Kidney tubule cell (primary cell): ENCODE data around the gene MAN2B2.
"Not testable (repeated sequence)": the region's sequence is repeated elsewhere in the genome, so short reads cannot be mapped to it uniquely, and the experiment has no call there.

Source experiments
- DNase-seq: peaks from one replicate; pipeline ENCODE4 v3.0.0-alpha.2; 2018; ENCODE audit warnings: low spot score

The MAN2B2 gene

DNA sequence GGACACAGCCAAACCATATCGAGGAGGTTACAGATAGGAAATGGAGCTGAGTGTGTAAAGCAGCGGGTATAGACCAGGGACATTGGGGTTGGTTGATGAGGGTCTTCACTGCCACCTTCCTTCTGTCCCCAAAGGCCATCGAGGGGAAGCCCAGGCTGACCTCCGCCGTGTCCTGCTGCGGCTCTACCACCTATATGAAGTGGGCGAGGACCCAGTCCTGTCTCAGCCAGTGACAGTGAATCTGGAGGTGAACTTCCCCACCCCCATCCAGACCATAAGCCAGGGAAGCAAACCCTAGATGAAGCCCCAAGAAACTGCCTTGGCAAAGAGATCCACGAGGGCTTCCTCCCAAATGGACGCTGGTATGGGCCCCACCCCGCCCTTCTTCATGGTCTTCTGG is 42.3 kb downstream of the MAN2B2 start:
- DNase-seq = no peak

DNA sequence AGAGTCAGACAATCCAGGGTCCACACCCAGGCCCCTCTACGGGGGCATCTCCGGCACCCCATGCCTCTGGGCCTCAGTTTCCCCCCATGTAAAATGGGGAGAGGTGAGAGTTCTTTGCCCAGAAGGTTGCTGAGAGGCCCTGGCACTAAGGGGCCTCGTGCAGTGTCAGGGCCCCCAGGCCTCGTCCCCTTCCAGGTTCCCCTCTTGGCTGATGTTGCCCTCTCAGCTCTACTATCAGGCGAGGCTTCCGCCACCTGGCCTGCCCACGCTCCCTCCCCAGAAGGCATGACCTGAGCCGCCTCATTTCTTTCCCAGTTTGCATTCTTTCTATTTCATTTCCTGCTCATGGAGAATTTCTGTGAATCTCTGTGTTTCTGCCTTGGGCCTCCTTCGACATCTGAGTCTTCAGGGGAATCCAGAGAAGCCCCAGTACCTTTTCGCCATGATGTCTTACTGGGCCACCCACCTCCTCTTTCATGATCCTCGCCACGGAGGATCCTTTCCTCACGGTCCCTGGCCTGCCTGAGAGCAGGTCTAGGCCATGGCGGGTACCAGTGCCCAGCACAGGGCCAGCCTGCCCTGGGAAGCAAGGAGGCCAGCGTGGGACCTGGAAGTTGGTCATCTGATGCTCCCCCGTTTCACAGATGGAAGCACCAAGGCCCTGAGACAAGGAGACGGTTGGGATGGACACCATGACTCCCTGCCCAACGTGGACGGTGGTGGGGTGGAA is 43.6 kb downstream of the MAN2B2 start:
- no peak for DNase-seq

DNA sequence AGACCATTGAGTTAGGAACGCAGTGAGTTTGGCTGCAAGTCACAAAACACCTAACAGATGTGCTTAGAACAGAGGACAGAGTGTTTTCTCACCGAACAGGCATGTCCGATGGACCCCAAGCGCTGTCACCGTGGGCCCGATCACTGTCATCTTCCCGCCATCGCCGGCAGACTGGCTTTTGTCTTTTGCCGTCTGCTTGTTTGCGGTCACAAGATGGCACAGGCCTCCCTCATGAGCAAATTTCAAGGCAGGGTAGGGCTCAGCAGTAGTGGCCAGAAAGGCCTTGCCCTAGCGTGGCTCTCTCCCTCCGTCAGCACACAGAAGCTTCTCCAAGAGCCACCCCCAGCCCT is 44.1 kb downstream of the MAN2B2 start:
- DNase-seq = no peak

DNA sequence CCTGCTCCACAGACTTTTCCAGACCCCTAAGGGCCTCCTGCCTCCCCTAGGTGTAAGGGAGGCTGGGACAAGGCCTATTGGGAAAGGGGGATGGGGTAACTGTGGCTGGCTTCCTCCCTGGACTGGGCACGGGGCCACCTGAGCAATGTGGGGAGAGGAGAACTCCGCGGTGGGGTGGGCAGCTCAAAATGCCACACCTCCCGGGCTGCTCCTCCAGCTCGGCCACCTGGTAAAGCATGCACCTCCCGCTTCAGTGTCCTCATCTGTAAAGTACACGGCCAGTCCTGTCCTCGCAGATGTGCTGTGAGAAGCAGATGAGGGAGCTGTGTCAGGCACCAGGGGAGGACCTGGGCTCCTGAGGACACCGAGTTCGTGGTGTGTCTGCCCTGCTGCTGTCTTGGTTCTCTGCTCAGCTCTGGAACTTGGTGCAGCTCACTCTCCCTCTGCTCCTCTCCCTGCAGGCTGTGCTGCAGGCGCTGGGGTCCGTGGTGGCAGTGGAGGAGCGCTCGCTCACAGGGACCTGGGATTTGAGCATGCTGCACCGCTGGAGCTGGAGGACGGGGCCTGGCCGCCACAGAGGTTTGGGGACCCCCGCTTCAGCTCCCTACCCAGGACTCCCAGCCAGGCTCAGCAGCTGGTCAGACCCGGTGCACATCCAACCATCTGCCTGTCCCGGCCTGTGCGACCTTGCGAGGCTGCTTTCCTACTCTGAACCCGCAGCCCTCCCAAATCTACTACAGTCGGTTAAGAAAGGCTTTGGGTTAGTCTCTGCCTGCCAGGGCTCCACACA is 44.7 kb downstream of the MAN2B2 start:
- no peak for DNase-seq

DNA sequence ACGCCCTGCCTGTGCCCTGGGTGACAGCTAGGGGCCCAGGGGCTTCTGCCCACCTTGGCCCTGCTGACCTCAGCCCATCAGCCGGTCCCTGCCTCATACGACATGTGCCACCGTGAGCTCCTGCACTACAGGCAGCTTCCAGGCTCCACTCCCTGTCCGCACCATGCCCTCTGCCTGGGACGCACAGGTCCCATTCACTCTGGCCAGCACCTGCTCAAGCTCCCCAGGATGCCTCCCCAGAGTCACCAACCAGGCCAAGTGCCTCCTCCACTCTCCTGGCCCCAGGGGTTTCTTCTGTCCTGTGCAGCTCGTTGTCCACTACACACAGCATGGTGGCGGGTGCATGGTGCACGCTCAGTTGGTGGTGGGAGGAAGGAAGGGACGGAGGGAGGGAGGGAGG is 45.3 kb downstream of the MAN2B2 start:
- no peak for DNase-seq

DNA sequence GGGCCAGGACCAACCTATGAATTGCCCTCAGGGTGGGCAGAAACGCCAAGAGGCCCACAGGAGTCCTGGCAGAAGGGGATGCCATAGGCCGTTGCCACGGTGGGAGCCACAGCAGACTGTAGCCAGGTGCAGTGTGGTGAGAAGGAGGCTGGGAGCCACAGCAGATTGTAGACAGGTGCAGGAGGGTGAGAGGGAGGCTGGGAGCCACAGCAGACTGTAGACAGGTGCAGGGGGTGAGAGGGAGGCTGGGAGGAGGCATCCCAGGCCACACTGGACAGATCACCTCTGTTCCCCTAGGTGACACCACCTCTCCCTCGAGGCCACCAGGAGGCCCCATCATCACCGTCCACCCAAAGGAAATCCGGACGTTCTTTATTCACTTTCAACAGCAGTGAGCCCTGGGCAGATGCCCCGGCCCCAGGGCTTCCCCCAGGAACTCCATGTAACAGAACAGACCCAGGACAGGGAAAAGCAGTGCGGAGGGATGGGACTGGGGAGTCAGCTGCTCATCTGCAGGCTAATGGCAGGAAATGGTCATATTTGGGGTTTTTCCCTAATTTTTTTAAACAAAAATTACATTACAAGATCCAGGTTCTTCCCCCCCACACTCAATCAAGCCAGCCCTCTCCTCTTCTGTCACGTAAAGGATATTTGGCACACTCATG is 46.0 kb downstream of the MAN2B2 start:
- no peak for DNase-seq

DNA sequence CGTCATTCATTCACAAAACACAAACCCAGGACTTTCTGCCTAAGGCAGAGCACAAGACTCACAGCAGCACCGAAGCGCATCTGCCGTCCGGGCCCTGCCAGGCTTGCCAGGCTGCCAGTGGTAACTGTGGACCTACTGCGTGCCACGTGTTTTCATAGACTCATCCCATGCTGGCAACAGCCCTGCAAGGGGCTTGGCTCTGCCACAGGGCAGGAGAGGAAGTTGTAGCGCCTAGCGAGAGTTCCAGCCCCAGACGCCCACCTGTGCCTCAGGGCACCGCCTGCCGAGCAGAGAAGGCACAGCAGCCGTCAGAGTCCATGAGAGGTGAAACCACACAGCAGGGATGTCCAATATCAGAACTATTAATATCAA is 46.6 kb downstream of the MAN2B2 start:
- DNase-seq = no peak

DNA sequence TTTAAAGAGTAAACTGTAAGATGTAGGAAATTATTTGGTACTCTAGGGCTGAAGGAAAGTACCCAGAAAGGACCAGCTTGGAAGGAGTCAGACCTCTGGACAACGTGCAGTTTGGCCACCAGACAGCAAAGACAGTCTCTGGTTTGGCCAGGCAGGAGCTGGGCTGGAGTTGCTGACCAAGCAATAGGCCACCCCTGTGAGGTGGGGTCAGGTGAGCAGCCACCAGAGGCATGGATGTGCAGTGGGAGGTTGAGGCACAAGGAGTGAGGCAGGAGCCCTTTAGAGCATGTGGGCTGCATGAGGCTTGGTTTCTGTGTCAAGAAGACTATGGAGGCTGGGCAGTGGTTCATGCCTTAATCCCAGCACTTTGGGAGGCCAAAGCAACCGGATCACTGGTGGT is 47.8 kb downstream of the MAN2B2 start:
- DNase-seq = no peak

DNA sequence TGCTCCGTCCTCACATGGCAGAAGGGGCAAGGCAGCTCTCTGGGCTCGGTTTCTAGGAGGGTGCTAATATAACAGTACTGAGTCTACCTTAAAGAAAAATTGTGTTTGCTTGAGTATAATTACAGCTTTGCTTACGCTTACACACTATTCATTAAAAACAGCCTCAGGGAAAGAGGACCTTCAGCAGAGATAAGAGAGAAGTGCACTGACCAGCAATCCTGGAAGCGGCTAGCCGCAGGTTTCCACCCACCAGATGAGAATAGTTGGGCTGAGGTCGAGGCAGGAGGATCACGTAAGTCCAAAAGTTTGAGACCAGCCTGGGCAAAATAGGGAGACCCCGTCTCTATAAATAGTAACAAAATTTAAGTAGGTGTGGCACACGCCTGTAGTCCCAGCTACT is 50.3 kb downstream of the MAN2B2 start:
- DNase-seq = no peak

DNA sequence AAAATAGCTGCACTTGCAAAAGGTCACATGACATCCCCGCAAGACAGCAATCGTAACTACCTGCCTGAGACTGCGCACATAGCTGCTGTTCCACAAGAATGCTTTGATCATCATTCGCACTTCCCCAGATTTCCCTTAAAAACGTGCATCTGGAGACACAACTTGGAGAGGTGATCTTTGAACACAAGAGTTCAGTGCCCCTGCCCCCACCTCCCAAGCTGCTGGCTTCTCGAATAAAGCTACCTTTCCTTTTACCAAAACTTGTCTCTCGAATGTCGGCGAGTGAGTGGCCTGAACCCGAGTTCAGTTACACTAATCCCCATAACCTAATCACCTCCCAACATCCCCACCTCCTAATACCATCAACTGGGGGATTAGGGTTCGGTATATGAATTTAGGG is 51.1 kb downstream of the MAN2B2 start:
- DNase-seq = no peak

DNA sequence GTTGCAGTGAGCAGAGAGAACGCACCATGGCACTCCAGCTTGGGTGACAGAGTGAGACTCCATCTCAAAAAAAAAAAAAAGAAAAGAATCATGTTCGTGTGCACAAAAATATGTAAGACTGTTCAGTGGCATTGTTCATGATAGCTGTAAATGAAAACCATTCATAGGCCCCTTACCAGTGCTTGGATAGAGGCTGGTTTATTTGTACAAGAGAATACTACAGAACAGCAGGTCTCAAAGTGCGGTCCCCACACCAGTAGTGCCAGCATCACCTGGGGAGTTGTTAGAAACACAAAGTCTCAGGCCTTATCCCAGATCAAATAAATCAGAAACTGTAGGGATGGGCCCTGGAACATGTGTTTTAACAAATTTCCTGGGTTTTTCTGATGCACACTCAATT is 52.8 kb downstream of the MAN2B2 start:
- no peak for DNase-seq

DNA sequence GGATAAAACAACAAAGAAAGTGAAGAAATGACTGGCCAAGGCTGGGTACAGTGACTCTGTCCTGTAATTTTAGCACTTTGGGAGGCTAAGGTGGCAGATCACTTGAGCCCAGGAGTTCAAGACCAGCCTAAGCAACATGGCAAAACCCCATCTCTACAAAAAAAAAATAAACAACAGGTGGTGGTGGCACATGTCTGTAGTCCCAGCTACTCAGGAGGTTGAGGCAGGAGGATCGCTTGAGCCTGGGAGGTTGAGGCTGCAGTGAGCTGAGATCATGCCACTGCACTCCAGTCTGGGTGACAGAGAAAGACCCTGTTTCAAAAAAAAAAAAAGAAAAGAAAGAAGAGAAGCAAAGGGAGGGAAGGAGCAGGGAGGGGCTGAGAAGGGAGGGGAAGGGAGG is 53.5 kb downstream of the MAN2B2 start:
- DNase-seq = not testable (repeated sequence)

DNA sequence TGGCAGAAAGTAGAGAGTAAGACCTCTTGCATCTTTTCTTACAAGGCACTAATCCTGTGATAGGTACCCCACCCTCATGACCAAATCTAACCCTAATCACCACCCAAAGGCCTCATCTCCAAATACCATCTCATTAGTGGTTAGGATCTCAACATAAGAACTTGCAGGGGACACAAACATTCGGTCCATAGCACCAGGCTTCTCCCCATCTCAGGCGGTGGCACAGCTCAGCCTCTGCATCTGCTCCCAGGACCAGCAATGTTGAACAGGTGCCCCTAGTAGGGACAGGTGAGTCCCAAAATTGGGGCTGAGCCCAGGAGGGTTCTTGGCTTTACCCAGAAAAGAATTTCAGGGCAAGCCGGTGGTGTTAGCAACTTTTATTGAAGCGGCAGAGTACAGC is 57.1 kb downstream of the MAN2B2 start:
- no peak for DNase-seq

DNA sequence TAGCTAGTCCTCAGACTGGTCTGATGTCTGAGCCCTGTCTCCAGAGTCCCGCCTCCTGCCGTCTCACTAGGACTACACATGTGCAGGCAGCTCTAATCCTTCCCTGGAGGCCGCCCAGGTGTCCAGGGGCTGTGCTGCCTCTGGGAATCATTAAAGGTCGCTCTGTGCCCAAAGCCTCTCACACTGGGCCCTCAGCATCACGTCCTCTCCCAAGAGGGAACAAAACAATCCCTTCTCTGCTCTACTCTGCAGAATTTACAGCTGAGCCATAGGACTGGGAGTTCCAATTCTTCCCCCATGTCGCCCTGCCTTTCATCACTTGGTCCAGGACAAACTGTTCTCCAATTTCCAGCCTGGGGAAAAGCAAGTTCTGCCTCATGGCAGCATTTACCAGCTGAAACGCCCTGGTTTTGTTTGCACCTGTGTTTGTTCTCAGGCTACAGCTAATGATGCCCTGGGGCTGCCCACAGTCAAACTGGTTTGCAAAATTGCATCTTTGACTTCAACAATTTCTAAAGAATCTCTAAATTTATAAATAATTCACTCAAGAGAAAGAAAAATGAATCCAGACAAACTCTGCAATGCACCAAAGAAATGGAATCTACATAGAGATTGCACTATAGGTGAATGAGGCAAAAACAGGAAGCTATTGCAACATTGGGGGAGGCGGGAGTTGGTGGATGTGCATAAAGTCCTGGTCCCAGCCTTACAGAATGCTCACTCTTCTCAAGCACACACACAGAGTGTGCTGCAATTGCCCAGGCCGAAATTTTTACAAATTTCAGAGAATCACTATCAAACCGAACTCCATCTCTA is 58.3 kb downstream of the MAN2B2 start:
- no peak for DNase-seq

DNA sequence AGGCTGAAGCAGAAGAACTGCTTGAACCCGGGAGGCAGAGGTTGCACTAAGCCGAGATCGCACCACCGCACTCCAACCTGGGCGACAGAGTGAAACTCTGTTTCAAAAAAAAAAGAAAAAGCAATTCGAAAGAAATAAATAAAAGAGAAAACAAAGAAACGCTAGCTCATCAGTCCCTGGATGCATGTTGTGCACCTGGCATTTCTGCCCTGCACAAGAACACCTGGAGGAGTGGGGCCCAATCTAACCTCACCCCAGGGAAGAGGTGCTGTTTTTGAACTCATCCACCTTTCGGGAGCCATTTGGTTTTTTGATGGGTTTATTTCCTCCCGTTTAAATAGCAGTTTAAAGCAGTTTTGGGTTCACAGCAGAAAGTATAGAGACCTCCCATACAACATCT is 59.8 kb downstream of the MAN2B2 start:
- DNase-seq = no peak

DNA sequence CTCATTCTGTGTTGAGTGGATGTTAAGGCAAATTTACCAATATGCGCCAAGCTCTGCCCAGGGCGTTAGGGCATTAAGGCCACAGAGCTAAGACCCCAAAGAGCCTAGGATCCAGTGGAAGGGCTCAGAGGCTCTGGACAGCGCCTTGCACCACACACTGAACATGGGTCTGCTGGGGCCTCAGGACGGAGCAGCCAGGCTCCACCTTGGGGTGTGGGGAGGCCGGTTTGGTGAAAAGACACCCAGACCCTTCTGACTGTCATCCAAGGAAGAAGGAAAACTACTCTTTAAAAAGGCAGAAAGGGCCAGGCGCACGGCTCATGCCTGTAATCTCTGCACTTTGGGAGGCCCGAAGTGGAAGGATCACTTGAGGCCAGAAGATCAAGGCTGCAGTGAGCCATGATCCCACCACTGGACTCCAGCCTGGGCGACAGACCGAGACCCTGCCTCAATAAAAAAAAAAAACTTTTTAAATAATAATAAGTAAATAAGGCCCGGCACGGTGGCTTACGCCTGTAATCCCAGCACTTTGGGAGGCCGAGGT is 64.2 kb downstream of the MAN2B2 start:
- no peak for DNase-seq

DNA sequence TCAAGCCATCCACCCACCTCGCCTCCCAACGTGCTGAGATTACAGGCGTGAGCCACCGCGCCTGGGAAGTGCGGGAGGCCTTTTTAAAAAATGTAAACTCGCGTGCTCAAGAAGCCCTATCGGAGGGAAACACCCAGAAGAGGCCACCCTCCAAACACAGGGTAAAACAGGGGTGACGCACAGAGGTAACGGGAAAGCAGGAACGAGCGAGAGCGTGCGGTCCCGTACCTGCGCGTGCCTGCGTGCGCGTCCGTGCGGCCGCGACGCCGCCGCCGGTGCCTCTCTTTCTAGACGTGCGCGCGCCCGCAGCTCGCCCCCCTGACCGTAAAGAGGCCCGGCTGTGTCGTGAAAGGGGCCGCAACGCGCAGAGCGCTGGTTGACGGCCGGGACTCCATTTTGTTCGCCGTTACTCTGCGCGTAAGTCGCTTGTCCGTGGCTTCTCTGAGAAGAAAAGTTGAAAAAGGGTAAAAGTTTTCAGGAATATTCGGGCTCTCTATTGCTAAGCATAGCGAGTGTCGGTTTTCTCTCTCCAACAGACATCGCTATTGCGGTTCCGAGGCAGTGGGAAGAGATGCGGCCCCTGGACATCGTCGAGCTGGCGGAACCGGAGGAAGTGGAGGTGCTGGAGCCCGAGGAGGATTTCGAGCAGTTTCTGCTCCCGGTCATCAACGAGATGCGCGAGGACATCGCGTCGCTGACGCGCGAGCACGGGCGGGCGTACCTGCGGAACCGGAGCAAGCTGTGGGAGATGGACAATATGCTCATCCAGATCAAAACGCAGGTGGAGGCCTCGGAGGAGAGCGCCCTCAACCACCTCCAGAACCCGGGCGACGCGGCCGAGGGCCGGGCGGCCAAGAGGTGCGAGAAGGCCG is 65.5 kb downstream of the MAN2B2 start, which contains the start of gene MRFAP1:
Gene MRFAP1 (plus strand): TSS at position 394 of the 872 bp plus-strand sequence. CDS start 178 bp downstream, at position 572.
- DNase-seq = peak; percentile 96

DNA sequence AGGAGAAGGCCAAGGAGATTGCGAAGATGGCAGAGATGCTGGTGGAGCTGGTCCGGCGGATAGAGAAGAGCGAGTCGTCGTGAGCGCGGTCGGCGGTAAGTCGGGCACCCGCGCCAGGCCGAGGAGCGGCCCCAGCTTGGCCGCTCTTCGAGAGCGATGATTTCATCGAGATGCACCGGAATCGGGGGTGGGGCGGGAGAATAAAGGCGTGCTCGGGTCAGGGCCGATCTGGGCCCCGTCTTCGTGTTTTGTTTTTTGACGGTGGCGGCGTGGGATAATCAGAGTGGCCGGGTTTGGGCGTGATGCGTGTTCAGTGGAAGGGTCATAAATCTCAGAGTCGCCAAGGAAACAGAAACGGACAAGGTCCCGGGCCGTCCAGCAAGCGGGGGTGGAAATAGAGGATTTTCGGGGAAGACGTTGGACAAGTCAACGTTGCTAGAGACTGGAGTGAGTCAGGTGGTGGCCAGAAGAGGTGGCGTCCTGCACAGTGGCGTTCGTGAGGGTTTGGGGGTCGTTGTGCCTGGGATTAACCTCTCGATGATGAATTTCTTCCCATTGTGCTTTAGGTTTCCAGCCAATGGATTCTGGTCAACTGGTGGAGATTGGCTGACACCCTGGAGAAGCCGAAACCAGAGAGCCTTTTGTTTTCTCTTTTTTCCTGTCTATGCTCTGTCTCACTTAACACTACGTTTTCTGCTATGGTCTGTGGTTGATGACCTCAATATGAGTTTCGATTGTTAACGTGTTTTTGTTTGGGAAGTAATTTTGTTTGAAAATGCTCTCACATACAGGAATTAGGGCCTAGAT is 66.4 kb downstream of the MAN2B2 start:
- DNase-seq = peak; percentile 52

DNA sequence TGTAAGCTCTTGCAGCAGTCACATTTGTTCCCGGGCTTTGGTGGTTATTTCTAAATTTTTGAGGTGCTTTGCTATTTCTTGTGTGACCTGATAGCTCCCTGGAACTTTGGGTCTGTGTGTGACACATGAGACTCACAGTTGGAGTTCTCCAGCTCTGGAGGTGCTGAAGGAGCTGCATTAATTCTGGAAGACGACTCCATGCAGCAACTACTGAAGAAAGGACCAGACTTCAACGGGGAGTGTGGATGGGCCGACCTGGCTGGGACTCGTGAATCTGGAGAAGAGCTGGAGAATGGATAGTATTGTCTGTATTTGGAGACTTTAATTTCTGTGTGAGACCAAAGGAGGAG is 67.0 kb downstream of the MAN2B2 start:
- no peak for DNase-seq

DNA sequence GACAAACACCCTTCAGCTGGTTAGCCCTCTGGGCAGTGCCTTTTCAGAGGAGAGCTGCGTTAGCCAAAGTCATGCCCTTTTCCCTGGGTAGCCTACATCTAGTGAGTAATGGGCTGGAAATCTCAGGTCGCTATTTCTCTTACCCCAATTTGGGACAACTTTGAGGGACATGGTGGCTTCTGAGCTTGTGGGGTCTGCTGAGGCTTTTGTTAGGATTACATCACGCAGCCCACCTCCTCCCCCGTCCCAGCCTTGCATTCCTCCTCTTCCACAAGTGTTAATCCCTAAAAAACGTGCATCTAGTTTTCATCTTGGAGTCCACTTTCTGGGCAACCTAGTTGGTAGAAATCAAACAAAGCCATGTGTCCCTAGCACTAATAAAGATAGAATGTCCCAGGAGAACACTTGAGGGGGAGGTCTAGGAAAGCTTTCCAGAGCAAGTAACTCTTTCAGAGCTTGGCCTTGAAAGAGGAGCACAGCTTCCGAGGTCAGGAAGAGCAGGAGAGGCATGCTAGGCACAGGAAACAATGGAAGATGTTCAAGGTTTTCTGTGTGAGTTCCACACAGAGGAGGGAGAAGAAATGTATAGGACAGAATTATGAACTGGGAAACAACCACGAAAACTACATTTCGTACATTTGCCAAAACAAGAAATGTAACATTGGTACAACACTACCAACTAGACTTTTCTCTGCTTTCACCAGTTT is 68.3 kb downstream of the MAN2B2 start:
- DNase-seq = no peak
